KMS-11 (cell line): ENCODE results near the gene NUP214.

ENCODE experiments used
- H2AFZ ChIP-seq: fragments of 200-600 bp; sonication (generic); 2 replicates; pipeline ENCODE4 v1.6.1; 2016; ENCODE audit warnings: antibody characterized with exemption, mixed run types, low read depth
- H3K27ac ChIP-seq: fragments of 200-600 bp; sonication (generic); 2 replicates; pipeline ENCODE4 v1.6.1; 2016; ENCODE audit warnings: mild to moderate bottlenecking, mixed run types
- H3K27me3 ChIP-seq: fragments of 200-600 bp; sonication (generic); 2 replicates; pipeline ENCODE4 v1.6.1; 2017; ENCODE audit warnings: mild to moderate bottlenecking, low read depth, mixed run types, moderate library complexity; ENCODE audit not compliant: insufficient read depth
- H3K36me3 ChIP-seq: fragments of 200-600 bp; sonication (generic); 2 replicates; pipeline ENCODE4 v1.6.1; 2017; ENCODE audit warnings: mild to moderate bottlenecking, mixed run types; ENCODE audit not compliant: insufficient read depth
- H3K4me1 ChIP-seq: fragments of 200-600 bp; sonication (generic); 2 replicates; pipeline ENCODE4 v1.6.1; 2016; ENCODE audit warnings: mild to moderate bottlenecking, low read depth, mixed run types; ENCODE audit not compliant: poor library complexity, severe bottlenecking
- H3K4me2 ChIP-seq: fragments of 200-600 bp; sonication (generic); 2 replicates; pipeline ENCODE4 v1.7.0; 2016; ENCODE audit warnings: mild to moderate bottlenecking, mixed run types
- H3K4me3 ChIP-seq: fragments of 200-600 bp; sonication (generic); IDR thresholded peaks from 2 replicates; pipeline ENCODE4 v1.6.1; 2017; ENCODE audit warnings: low read depth, low read length, mixed read lengths; ENCODE audit not compliant: insufficient read depth
- H3K79me2 ChIP-seq: fragments of 200-600 bp; sonication (generic); 2 replicates; pipeline ENCODE4 v1.6.1; 2016; ENCODE audit warnings: low read depth, mixed run types; ENCODE audit not compliant: insufficient read depth
- H3K9ac ChIP-seq: fragments of 200-600 bp; sonication (generic); 2 replicates; pipeline ENCODE4 v1.6.1; 2016; ENCODE audit warnings: mild to moderate bottlenecking, mixed run types
- H4K20me1 ChIP-seq: fragments of 200-600 bp; sonication (generic); 2 replicates; pipeline ENCODE4 v1.6.1; 2016; ENCODE audit warnings: mild to moderate bottlenecking, mixed run types; ENCODE audit not compliant: insufficient read depth
- TF ChIP-seq, protein P1 (sequence below): fragments of 200-600 bp; sonication (generic); conservative IDR thresholded peaks from 2 replicates; pipeline ENCODE4 v1.6.1; 2017; ENCODE audit warnings: low read depth, mild to moderate bottlenecking, antibody characterized with exemption, low read length, moderate library complexity, mixed read lengths

Gene NUP214

DNA sequence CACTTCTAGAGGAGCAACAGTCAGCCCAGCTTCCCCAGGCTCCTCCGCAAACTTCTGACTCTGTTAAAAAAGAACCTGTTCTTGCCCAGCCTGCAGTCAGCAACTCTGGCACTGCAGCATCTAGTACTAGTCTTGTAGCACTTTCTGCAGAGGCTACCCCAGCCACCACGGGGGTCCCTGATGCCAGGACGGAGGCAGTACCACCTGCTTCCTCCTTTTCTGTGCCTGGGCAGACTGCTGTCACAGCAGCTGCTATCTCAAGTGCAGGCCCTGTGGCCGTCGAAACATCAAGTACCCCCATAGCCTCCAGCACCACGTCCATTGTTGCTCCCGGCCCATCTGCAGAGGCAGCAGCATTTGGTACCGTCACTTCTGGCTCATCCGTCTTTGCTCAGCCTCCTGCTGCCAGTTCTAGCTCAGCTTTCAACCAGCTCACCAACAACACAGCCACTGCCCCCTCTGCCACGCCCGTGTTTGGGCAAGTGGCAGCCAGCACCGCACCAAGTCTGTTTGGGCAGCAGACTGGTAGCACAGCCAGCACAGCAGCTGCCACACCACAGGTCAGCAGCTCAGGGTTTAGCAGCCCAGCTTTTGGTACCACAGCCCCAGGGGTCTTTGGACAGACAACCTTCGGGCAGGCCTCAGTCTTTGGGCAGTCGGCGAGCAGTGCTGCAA lies 72.8 kb downstream of the NUP214 start:
- Histone ChIP-seq H3K79me2 (no peaks in the 10 kb centered on the region), H3K9ac (no peak overlapping the region), H3K4me2 (no peak overlapping the region), H3K4me1 (no peaks in the 10 kb centered on the region), H3K27me3 (no peaks in the 10 kb centered on the region), H4K20me1 (no peaks in the 10 kb centered on the region), H3K36me3 (peaks cover 3% of the 10 kb centered on the region; the same call in 1 of the 2 replicates), H3K4me3 (no peak overlapping the region), H2AFZ (no peak overlapping the region), H3K27ac (no peak overlapping the region)
- TF ChIP-seq, protein P1, sequence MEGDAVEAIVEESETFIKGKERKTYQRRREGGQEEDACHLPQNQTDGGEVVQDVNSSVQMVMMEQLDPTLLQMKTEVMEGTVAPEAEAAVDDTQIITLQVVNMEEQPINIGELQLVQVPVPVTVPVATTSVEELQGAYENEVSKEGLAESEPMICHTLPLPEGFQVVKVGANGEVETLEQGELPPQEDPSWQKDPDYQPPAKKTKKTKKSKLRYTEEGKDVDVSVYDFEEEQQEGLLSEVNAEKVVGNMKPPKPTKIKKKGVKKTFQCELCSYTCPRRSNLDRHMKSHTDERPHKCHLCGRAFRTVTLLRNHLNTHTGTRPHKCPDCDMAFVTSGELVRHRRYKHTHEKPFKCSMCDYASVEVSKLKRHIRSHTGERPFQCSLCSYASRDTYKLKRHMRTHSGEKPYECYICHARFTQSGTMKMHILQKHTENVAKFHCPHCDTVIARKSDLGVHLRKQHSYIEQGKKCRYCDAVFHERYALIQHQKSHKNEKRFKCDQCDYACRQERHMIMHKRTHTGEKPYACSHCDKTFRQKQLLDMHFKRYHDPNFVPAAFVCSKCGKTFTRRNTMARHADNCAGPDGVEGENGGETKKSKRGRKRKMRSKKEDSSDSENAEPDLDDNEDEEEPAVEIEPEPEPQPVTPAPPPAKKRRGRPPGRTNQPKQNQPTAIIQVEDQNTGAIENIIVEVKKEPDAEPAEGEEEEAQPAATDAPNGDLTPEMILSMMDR, result no peak

DNA sequence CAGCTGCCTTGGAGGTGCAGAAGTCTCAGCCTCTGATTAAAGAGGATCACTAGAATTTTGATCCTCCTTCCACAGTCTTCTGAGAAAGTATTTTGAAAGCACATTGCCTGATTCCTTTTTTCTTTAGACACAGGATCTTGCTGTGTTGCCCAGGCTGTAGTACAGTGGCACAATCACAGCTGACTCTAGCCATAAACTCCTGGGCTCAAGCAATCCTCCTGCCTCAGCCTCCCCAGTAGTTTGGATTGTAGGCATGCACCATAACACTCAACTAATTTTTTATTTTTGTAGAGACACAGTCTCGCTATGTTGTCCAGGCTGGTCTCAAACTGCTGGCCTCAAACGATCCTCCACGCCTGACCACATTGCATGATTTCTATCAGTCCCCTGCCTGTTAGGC lies 76.5 kb downstream of the NUP214 start:
- H4K20me1 ChIP-seq, result no peaks in the 10 kb centered on the region
- no peak overlapping the region for H3K4me2 ChIP-seq
- H3K36me3 ChIP-seq, result peaks cover 3% of the 10 kb centered on the region; the same call in 1 of the 2 replicates
- no peak overlapping the region for H3K27ac ChIP-seq
- H3K9ac ChIP-seq, result no peak overlapping the region
- H2AFZ ChIP-seq, result no peak overlapping the region
- no peak overlapping the region for H3K4me3 ChIP-seq
- H3K79me2 ChIP-seq, result no peaks in the 10 kb centered on the region
- no peaks in the 10 kb centered on the region for H3K4me1 ChIP-seq
- no peaks in the 10 kb centered on the region for H3K27me3 ChIP-seq
- TF ChIP-seq, protein P1, result no peak

DNA sequence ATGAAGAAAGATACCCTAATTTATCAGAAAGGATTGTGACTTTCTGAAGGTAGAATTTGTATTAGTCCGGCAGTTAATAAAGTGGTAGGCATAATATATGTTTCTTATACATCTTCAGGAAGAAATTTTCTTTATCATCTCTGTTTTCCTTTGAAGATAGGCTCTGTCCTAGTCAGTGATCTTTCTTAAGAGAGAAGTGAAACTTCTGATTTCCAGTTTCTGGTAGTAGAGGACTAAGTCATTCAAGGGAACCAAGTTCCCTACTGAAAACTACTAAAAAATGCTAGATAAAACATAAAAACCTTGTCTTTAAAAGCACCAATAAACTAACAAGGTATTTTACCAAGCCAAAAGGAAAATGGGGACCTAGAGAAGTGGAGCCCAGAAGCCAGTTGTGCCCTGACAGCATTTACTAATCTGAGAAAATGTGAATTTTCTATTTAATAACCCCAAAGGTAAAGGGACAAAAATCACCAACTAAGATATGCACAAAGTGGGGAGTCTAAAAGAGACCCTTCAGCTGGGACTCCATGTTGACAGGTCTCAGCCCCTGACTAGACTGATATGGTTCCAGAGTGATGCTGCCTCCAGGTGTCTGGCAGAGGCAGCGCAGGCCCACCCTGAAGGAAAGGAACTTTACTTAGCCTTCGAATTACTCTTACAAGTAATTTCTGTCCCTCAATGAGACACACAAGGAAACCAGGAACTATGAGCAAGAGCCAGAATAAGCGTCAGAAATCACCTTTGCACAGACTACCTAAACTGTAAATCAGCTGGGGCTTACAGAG lies 78.2 kb downstream of the NUP214 start:
- H3K4me1 ChIP-seq, result no peaks in the 10 kb centered on the region
- no peaks in the 10 kb centered on the region; the same call in 1 of the 2 replicates for H3K36me3 ChIP-seq
- H3K27me3 ChIP-seq, result no peaks in the 10 kb centered on the region
- H2AFZ ChIP-seq, result no peak overlapping the region
- no peaks in the 10 kb centered on the region for H3K79me2 ChIP-seq
- H3K4me3 ChIP-seq, result no peak overlapping the region
- TF ChIP-seq, protein P1, result no peak; the same call in 1 of the 2 replicates
- no peaks in the 10 kb centered on the region for H4K20me1 ChIP-seq
- H3K4me2 ChIP-seq, result no peak overlapping the region
- no peak overlapping the region for H3K27ac ChIP-seq
- no peak overlapping the region for H3K9ac ChIP-seq

DNA sequence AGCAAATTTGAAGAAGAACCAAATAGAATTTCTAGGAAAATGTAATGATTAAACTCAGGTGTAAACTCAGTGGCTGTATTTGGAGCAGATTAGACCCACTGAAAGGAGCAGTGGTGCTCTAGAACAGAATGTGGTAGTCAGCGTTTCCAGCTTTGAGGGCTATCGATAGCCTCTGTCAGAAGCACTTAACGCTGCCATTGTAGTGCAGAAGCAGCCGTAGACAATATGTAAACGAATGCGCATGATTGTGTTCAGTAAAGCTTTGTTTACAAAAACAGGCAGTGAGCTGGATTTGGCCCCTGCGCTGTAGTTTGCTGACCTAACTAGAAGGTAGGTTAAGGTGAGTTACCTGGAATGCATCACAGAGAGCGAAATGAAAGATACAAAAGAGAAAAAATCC lies 78.9 kb downstream of the NUP214 start:
- Histone ChIP-seq H3K79me2 (no peaks in the 10 kb centered on the region), H3K27ac (no peak overlapping the region), H3K4me1 (no peaks in the 10 kb centered on the region), H3K27me3 (no peaks in the 10 kb centered on the region), H2AFZ (no peak overlapping the region), H4K20me1 (no peaks in the 10 kb centered on the region), H3K9ac (no peak overlapping the region), H3K4me3 (no peak overlapping the region), H3K4me2 (no peak overlapping the region), H3K36me3 (no peaks in the 10 kb centered on the region; the same call in 1 of the 2 replicates)
- TF ChIP-seq, protein P1, result no peak
